Endodermal cell (in vitro differentiated cells): ENCODE results near the gene MMP24. TPM values are rescaled to one million over a fixed set of nuclear protein-coding genes. Genes with fewer than 3 reads are reported as not detected.

Experiments
- DNase-seq: peaks from one replicate; pipeline ENCODE4 v3.0.0-alpha.2; 2017
- H3K27ac ChIP-seq: 2 replicates; pipeline ENCODE4 v1.5.1; 2013; ENCODE audit warnings: mild to moderate bottlenecking, low read depth, low read length, moderate library complexity
- H3K27me3 ChIP-seq: 2 replicates; pipeline ENCODE4 v1.6.1; 2013; ENCODE audit warnings: mild to moderate bottlenecking, low read length, moderate library complexity; ENCODE audit not compliant: insufficient read depth, control insufficient read depth, poor library complexity, severe bottlenecking
- H3K36me3 ChIP-seq: 2 replicates; pipeline ENCODE4 v1.7.0; 2013; ENCODE audit warnings: mild to moderate bottlenecking, low read length, moderate library complexity; ENCODE audit not compliant: control insufficient read depth, insufficient read depth
- H3K4me1 ChIP-seq: one replicate; pipeline ENCODE4 v1.7.0; 2013; ENCODE audit warnings: low read length; ENCODE audit not compliant: control insufficient read depth, insufficient read depth
- H3K4me3 ChIP-seq: 2 replicates; pipeline ENCODE4 v1.5.1; 2013; ENCODE audit warnings: mild to moderate bottlenecking, low read length, moderate library complexity
- H3K9ac ChIP-seq: 2 replicates; pipeline ENCODE4 v1.6.1; 2013; ENCODE audit warnings: mild to moderate bottlenecking, low read length, moderate library complexity; ENCODE audit not compliant: poor library complexity, severe bottlenecking; ENCODE audit errors: extremely low read depth
- H3K9me3 ChIP-seq: 2 replicates; pipeline ENCODE4 v1.6.1; 2013; ENCODE audit warnings: mild to moderate bottlenecking, low read length, moderate library complexity; ENCODE audit not compliant: control insufficient read depth
- H3K27ac Mint-ChIP-seq: 2 replicates; pipeline ENCODE4 v1.8.0; 2020; ENCODE audit warnings: mixed read lengths
- H3K27me3 Mint-ChIP-seq: 2 replicates; pipeline ENCODE4 v1.8.0; 2021; ENCODE audit warnings: mild to moderate bottlenecking, mixed read lengths; ENCODE audit not compliant: insufficient read depth
- H3K36me3 Mint-ChIP-seq: 2 replicates; pipeline ENCODE4 v1.8.0; 2020; ENCODE audit warnings: low read depth, mixed read lengths
- H3K4me1 Mint-ChIP-seq: 2 replicates; pipeline ENCODE4 v1.8.0; 2020; ENCODE audit warnings: mixed read lengths
- H3K4me3 Mint-ChIP-seq: 2 replicates; pipeline ENCODE4 v1.8.0; 2020; ENCODE audit warnings: mild to moderate bottlenecking, moderate library complexity, mixed read lengths
- H3K9me3 Mint-ChIP-seq: 2 replicates; pipeline ENCODE4 v1.8.0; 2020; ENCODE audit warnings: mild to moderate bottlenecking, mixed read lengths
- CTCF ChIP-seq: fragments of 200-600 bp; sonication (generic); conservative IDR thresholded peaks from 2 replicates; pipeline ENCODE4 v1.5.0; 2021; ENCODE audit warnings: antibody characterized with exemption, mild to moderate bottlenecking
- WGBS, 2 experiments: methylation state at CpG; one replicate each; pipeline versions ENCODE4 v1.1.5 to v1.1.7; 2013; ENCODE audit warnings: missing lambda C conversion rate in 2 of 2, mixed read lengths in 1 of 2; ENCODE audit not compliant: insufficient coverage in 1 of 2, insufficient read length in 1 of 2; 5-methylcytosine and 5-hydroxymethylcytosine counted together
- total RNA-seq, 2 donors: library from RNA; stranded (reverse); fragmentation: NEBNext Ultra II Directional in 1 of 2; extraction: Animal tissue kit (Norgen Biotek cat#: 25700) in 1 of 2; gene quantifications; 2 replicates in 1 of 2; 3 replicates in 1 of 2; pipeline ENCODE4 v1.2.1, GENCODE V29; 2021

The MMP24 gene
- total RNA-seq, 2 donors from 2014 or later, result 1.3 to 5.9 TPM

- H3K27ac ChIP-seq, result no peak overlapping the region
These were observed 71.2 kb downstream of the MMP24 start for GRCh38 chr20:35297740-35298139.

DNA sequence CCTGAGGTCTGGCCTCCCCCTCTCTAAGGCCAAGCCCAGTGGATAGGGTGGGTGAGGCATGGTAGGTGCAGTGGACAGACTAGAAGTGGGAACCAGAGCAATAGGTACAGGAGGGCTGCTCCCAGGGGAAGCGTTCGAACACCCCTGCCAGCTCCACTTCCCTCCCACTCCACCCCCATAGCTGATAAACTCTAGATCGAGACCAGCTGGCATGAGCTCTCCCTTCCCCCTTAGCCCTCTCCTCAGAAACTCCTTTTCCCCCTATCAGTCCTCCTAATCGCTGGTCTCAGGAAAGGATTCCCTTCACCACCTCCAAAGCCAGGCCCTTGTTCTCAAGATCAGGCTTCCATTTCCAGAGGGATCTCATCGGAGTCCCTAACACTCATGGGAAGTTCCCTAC lies 71.8 kb downstream of the MMP24 start:
- Mint-ChIP-seq H3K4me1 (peaks cover 10% of the 10 kb centered on the region), H3K27ac (no peak overlapping the region), H3K27me3 (peaks cover 16% of the 10 kb centered on the region), H3K36me3 (peaks cover 2% of the 10 kb centered on the region), H3K4me3 (no peak overlapping the region), H3K9me3 (no peaks in the 10 kb centered on the region)
- Histone ChIP-seq H3K27ac (no peak overlapping the region), H3K27me3 (no peaks in the 10 kb centered on the region), H3K9me3 (no peaks in the 10 kb centered on the region), H3K4me1 (no peaks in the 10 kb centered on the region), H3K4me3 (no peak overlapping the region), H3K36me3 (peaks cover 8% of the 10 kb centered on the region), H3K9ac (no peak overlapping the region)
- DNase-seq, result no peak
- 84 to 86% methylated on average over 5 of the region's 5 CpGs for whole genome bisulfite sequencing, 2 experiments
- no peak for TF ChIP-seq CTCF

More at GRCh38 chr20:35297740-35298139, 71.2 kb downstream of the MMP24 start:
- Mint-ChIP-seq H3K27ac (no peak overlapping the region), H3K36me3 (peaks cover 2% of the 10 kb centered on the region), H3K9me3 (no peaks in the 10 kb centered on the region), H3K27me3 (peaks cover 16% of the 10 kb centered on the region), H3K4me3 (no peak overlapping the region), H3K4me1 (peaks cover 10% of the 10 kb centered on the region)
- TF ChIP-seq CTCF, result no peak
- H3K9me3 ChIP-seq, result no peaks in the 10 kb centered on the region
- no peak overlapping the region for H3K9ac ChIP-seq
- no peaks in the 10 kb centered on the region for H3K27me3 ChIP-seq
- H3K36me3 ChIP-seq, result peaks cover 3% of the 10 kb centered on the region
- H3K4me1 ChIP-seq, result no peaks in the 10 kb centered on the region
- DNase-seq, result no peak
- H3K4me3 ChIP-seq, result no peak overlapping the region
- whole genome bisulfite sequencing, 2 experiments, result 94 to 98% methylated on average over 14 of the region's 14 CpGs

DNA sequence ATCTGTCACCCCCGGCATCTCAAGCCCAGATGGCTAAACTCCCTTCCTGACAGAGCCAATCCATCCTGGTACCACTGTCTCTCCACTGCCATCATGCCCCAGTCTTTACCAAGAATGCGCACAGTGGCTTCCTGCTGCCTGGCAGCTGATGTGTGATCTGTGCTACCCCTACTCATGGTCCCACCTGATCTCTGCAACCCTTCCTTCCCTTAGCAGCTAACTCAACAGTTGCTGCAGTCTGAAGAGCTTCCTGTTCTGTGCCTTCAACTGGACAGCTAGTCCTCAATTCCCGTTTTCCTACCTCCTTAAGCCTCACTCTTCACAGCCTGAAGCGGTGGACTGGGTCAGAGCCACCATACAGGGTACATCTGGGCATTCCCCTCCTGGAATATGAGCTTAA lies 73.3 kb downstream of the MMP24 start:
- Histone ChIP-seq H3K4me1 (no peaks in the 10 kb centered on the region), H3K9me3 (no peaks in the 10 kb centered on the region), H3K27me3 (no peaks in the 10 kb centered on the region), H3K27ac (no peak overlapping the region), H3K9ac (no peak overlapping the region), H3K36me3 (peaks cover 12% of the 10 kb centered on the region), H3K4me3 (no peak overlapping the region)
- no peak overlapping the region for H3K4me3 Mint-ChIP-seq
- peaks cover 16% of the 10 kb centered on the region for H3K27me3 Mint-ChIP-seq
- TF ChIP-seq CTCF, result no peak
- H3K9me3 Mint-ChIP-seq, result no peaks in the 10 kb centered on the region
- peak overlapping the region; percentile 2 for H3K27ac Mint-ChIP-seq
- no peak for DNase-seq
- H3K4me1 Mint-ChIP-seq, result peaks cover 6% of the 10 kb centered on the region
- 87 to 92% methylated on average over 4 of the region's 4 CpGs for WGBS, 2 experiments
- peaks cover 2% of the 10 kb centered on the region for H3K36me3 Mint-ChIP-seq
